Loucy (cell line): ENCODE measurements around the gene ANKLE2.

ENCODE experiments used
- H2AFZ ChIP-seq: fragments of 200-600 bp; sonication (generic); 2 replicates; pipeline ENCODE4 v1.6.0; 2016; ENCODE audit warnings: antibody characterized with exemption, mild to moderate bottlenecking, low read length, moderate library complexity
- H3F3A ChIP-seq: fragments of 200-600 bp; 2 replicates; pipeline ENCODE4 v1.6.0; 2016; ENCODE audit warnings: antibody characterized with exemption, low read depth, mild to moderate bottlenecking
- H3K27me3 ChIP-seq: fragments of 200-600 bp; sonication (generic); 2 replicates; pipeline ENCODE4 v1.6.1; 2014; ENCODE audit warnings: low read length, mild to moderate bottlenecking; ENCODE audit not compliant: insufficient read depth, poor library complexity, severe bottlenecking
- H3K36me3 ChIP-seq: fragments of 200-600 bp; sonication (generic); 2 replicates; pipeline ENCODE4 v1.6.1; 2016; ENCODE audit warnings: low read length; ENCODE audit not compliant: insufficient read depth
- H3K4me1 ChIP-seq: fragments of 200-600 bp; sonication (generic); 2 replicates; pipeline ENCODE4 v1.5.1; 2014; ENCODE audit warnings: low read length, mild to moderate bottlenecking; ENCODE audit not compliant: insufficient read depth, poor library complexity, severe bottlenecking
- H3K4me2 ChIP-seq: fragments of 200-600 bp; sonication (generic); 2 replicates; pipeline ENCODE4 v1.6.0; 2014; ENCODE audit warnings: antibody characterized with exemption, low read length, low read depth, mild to moderate bottlenecking; ENCODE audit not compliant: poor library complexity, severe bottlenecking
- H3K4me3 ChIP-seq: fragments of 200-600 bp; sonication (generic); 2 replicates; pipeline ENCODE4 v1.5.1; 2014; ENCODE audit warnings: low read length, mild to moderate bottlenecking, mixed read lengths; ENCODE audit not compliant: poor library complexity, severe bottlenecking
- H3K79me2 ChIP-seq: fragments of 200-600 bp; sonication (generic); 2 replicates; pipeline ENCODE4 v1.6.1; 2014; ENCODE audit warnings: low read length; ENCODE audit not compliant: insufficient read depth
- H3K9ac ChIP-seq: fragments of 200-600 bp; sonication (generic); 2 replicates; pipeline ENCODE4 v1.6.0; 2014; ENCODE audit warnings: mild to moderate bottlenecking, low read depth, low read length, moderate library complexity; ENCODE audit not compliant: poor library complexity, severe bottlenecking
- H3K9me2 ChIP-seq: fragments of 200-600 bp; sonication (generic); replicated peaks from 2 replicates; pipeline ENCODE4 v1.6.1; 2016; ENCODE audit warnings: low read depth, low read length, mixed read lengths
- H3K9me3 ChIP-seq: fragments of 200-600 bp; sonication (generic); 2 replicates; pipeline ENCODE4 v1.6.1; 2014; ENCODE audit warnings: mild to moderate bottlenecking, antibody characterized with exemption, low read length, low read depth; ENCODE audit not compliant: insufficient read depth
- H4K20me1 ChIP-seq: fragments of 200-600 bp; sonication (generic); 2 replicates; pipeline ENCODE4 v1.6.0; 2014; ENCODE audit warnings: antibody characterized with exemption, low read length, mild to moderate bottlenecking; ENCODE audit not compliant: insufficient read depth, poor library complexity, severe bottlenecking
- EZH2phosphoT487 ChIP-seq: fragments of 200-600 bp; IDR thresholded peaks from 2 replicates; pipeline ENCODE4 v1.6.1; 2018; ENCODE audit warnings: antibody characterized with exemption, mild to moderate bottlenecking, moderate library complexity, borderline replicate concordance
- TF ChIP-seq, protein P1 (sequence below): fragments of 200-600 bp; sonication (generic); conservative IDR thresholded peaks from 2 replicates; pipeline ENCODE4 v1.5.1; 2014; ENCODE audit warnings: mild to moderate bottlenecking, antibody characterized with exemption, low read length

The ANKLE2 gene

DNA sequence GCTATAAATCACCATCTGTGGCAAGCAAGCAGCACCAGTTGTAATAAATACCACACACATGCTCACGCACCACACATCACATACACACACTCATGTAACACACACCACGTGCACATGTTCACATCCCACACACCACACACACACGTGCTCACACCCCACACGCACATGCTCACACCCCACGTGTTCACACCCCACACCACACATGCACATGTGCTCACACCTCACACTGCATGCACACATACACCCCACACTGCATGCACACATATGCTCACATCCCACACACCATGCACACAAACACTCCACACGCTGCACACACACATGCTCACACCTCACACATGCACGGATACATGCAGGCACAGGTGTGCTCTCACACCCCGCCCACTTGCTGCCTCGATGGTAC lies 22.9 kb upstream of the ANKLE2 start:
- Histone ChIP-seq H4K20me1 (no peaks in the 10 kb centered on the region), H3K36me3 (peaks cover 53% of the 10 kb centered on the region; the same call in 1 of the 2 replicates), H3K4me3 (no peak overlapping the region)

GRCh38 chr12:132783917-132784531 lies 22.4 kb upstream of the ANKLE2 start:
- H3K4me1 ChIP-seq, result peaks cover 6% of the 10 kb centered on the region
- peaks cover 52% of the 10 kb centered on the region; the same call in 1 of the 2 replicates for H3K36me3 ChIP-seq
- no peaks in the 10 kb centered on the region for H3K9me3 ChIP-seq
- no peaks in the 10 kb centered on the region for H3K79me2 ChIP-seq
- no peaks in the 10 kb centered on the region for H3F3A ChIP-seq
- H4K20me1 ChIP-seq, result no peaks in the 10 kb centered on the region
- no peak overlapping the region for H2AFZ ChIP-seq
- H3K9ac ChIP-seq, result no peak overlapping the region
- no peaks in the 10 kb centered on the region for H3K27me3 ChIP-seq
- H3K9me2 ChIP-seq, result no peaks in the 10 kb centered on the region
- TF ChIP-seq, protein P1, sequence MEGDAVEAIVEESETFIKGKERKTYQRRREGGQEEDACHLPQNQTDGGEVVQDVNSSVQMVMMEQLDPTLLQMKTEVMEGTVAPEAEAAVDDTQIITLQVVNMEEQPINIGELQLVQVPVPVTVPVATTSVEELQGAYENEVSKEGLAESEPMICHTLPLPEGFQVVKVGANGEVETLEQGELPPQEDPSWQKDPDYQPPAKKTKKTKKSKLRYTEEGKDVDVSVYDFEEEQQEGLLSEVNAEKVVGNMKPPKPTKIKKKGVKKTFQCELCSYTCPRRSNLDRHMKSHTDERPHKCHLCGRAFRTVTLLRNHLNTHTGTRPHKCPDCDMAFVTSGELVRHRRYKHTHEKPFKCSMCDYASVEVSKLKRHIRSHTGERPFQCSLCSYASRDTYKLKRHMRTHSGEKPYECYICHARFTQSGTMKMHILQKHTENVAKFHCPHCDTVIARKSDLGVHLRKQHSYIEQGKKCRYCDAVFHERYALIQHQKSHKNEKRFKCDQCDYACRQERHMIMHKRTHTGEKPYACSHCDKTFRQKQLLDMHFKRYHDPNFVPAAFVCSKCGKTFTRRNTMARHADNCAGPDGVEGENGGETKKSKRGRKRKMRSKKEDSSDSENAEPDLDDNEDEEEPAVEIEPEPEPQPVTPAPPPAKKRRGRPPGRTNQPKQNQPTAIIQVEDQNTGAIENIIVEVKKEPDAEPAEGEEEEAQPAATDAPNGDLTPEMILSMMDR, result no peak
- TF ChIP-seq EZH2phosphoT487, result no peak
- no peak overlapping the region for H3K4me3 ChIP-seq
- no peak overlapping the region for H3K4me2 ChIP-seq

More for the DNA sequence above, 22.9 kb upstream of the ANKLE2 start:
- no peak overlapping the region for H3K9ac ChIP-seq
- peaks cover 6% of the 10 kb centered on the region for H3K4me1 ChIP-seq
- no peaks in the 10 kb centered on the region for H3K9me2 ChIP-seq
- TF ChIP-seq EZH2phosphoT487, result no peak
- TF ChIP-seq, protein P1, result no peak
- no peaks in the 10 kb centered on the region for H3K9me3 ChIP-seq
- no peaks in the 10 kb centered on the region for H3F3A ChIP-seq
- no peaks in the 10 kb centered on the region for H3K79me2 ChIP-seq
- no peak overlapping the region for H3K4me2 ChIP-seq
- no peak overlapping the region for H2AFZ ChIP-seq
- no peaks in the 10 kb centered on the region for H3K27me3 ChIP-seq

- Histone ChIP-seq H3K4me1 (peaks cover 6% of the 10 kb centered on the region), H3K27me3 (no peaks in the 10 kb centered on the region), H3K9me3 (no peaks in the 10 kb centered on the region), H3K36me3 (peaks cover 51% of the 10 kb centered on the region; the same call in 1 of the 2 replicates), H3F3A (no peaks in the 10 kb centered on the region), H3K4me2 (no peak overlapping the region), H3K4me3 (no peak overlapping the region), H3K79me2 (no peaks in the 10 kb centered on the region), H3K9me2 (no peaks in the 10 kb centered on the region), H2AFZ (no peak overlapping the region), H4K20me1 (no peaks in the 10 kb centered on the region), H3K9ac (no peak overlapping the region)
- TF ChIP-seq EZH2phosphoT487, result no peak
- TF ChIP-seq, protein P1, result no peak
These were observed 20.3 kb upstream of the ANKLE2 start for GRCh38 chr12:132781938-132782337.
